Hematopoietic multipotent progenitor cell (in vitro differentiated cells): ENCODE data around the gene TIGD4. TPM values are rescaled to one million over a fixed set of nuclear protein-coding genes. Genes with fewer than 3 reads are reported as not detected.
"Not testable (repeated sequence)": the region's sequence is repeated elsewhere in the genome, so short reads cannot be mapped to it uniquely, and the experiment has no call there.

Experiments used
- DNase-seq, 3 donors: peaks; one replicate each; pipeline ENCODE4 v3.0.0-alpha.2; 2011 to 2015; ENCODE audit warnings: low read depth in 2 of 3, low spot score in 2 of 3
- total RNA-seq: library from RNA; depleted of rRNA; stranded (reverse); fragments of >200 nt; gene quantifications from one replicate; pipeline ENCODE4 v1.2.3, GENCODE V29; 2012

TIGD4 gene
- total RNA-seq, 1 donor = under 0.01 TPM

- DNase-seq = peak in 1 of 3 donors; percentile 26
Measured at GRCh38 chr4:152784490-152785350, 5.2 kb upstream of the TIGD4 start.

GRCh38 chr4:152780267-152780778 lies 793 bp upstream of the TIGD4 start:
- no peak for DNase-seq

DNA sequence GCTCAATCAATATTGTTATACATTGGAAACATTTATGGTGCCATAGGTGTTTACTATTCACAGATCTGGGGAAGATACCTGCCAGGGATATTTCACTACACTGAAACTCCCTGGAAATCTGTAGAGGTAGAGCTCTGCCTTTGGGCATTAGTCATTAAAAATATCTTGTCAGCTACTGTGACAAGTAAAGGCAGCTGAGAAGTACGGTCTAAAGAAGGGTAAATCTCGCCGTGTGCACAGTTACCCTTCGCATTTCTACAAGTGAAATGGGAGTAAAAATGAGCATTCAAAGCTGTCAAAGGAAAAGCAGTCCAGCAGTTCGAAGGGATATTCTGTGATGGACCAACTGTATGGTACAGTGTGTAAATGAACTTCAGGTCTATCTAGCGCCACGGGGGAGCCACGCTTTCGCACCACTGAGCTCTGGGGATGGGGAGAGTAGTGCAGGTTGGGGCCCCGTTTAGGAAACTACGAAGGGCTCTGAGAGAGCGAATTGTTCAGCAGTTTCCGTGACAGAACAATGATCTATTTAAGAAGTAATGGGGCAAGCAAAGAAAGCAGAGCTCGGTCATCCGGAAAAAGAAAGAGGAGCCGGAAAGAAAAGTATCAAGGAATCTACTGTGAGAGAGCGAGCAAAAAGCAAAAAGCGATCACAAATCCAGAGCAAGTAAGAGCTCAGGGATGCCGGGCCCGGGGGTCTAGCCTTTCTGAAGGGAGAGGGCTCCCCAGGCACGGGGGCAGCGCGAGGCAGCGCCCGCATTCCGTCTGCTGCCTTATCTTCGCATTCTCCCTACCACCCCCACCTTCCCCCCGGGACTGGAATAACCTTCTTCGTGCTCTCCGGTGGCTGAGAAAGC lies 646 bp downstream of the TIGD4 start:
- peak in 2 of 3 donors; percentile 9 to 35 for DNase-seq

- DNase-seq = no peak
Measured at GRCh38 chr4:152777488-152777887, 2.0 kb downstream of the TIGD4 start.

GRCh38 chr4:152776352-152776751 lies 3.2 kb downstream of the TIGD4 start:
- no peak for DNase-seq

DNA sequence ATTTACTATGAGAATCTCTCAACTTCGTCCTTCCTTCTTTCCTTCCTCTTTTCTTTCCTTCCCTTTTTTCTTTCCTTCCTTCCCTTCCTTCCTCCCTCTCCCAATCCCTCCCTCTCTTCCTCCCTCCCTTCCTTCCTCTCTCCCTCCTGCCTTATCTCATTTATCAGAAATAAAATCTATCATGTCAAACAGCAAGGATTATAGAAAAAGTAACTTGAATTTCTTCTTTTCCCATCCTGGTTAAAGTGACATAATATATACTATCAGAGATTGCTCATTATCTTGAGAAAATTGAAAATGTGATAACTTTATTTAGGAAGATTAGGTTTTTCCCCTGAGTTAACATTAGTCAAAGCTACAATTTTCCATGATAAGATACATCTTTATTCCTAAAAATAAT lies 5.6 kb downstream of the TIGD4 start:
- no peak for DNase-seq

GRCh38 chr4:152773339-152773738 lies 6.2 kb downstream of the TIGD4 start:
- no peak for DNase-seq

- no peak for DNase-seq
Measured at GRCh38 chr4:152771741-152772533, 7.6 kb downstream of the TIGD4 start.

GRCh38 chr4:152765069-152765737 lies 14.3 kb downstream of the TIGD4 start:
- not testable (repeated sequence) for DNase-seq

DNA sequence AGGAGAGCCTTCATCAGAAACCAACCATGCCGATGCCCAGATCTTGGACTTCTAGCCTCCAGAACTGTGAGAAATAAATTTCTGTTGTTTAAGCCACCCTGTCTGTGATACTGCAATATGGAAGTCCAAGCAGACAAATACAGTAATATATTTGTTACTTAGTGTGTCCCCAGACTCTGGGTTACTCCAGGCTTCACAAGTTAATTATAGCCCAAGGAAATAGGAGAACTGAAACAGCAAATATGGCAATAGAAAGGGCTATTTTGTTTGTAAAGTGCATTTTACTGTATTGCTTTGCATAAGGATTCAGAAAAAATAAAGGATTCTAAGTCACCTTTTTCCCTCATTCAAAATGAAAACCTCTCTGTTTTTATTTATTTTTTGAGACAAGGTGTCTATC lies 15.7 kb downstream of the TIGD4 start:
- DNase-seq = no peak

- no peak for DNase-seq
Measured at GRCh38 chr4:152748619-152749018, 30.9 kb downstream of the TIGD4 start.

DNA sequence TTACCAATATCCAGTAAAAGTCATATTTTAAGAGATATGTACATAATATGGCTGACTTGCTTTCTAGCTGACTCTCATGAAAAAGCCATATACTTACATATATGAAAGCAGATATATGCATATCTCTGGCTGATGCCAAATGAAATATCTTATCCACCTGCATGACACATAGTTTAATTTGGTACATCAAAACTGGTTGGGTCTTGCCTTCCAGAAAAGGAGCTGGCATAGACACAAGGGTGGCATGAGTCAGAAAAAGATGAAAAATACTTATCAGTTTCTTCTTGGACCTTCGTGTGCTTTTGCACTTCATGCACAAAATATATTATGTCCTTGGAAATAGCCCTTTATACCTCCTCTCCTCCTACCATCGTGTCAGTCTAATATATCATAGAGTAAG lies 32.1 kb downstream of the TIGD4 start:
- no peak for DNase-seq

- DNase-seq = no peak
Measured at GRCh38 chr4:152738827-152739226, 40.7 kb downstream of the TIGD4 start.

DNA sequence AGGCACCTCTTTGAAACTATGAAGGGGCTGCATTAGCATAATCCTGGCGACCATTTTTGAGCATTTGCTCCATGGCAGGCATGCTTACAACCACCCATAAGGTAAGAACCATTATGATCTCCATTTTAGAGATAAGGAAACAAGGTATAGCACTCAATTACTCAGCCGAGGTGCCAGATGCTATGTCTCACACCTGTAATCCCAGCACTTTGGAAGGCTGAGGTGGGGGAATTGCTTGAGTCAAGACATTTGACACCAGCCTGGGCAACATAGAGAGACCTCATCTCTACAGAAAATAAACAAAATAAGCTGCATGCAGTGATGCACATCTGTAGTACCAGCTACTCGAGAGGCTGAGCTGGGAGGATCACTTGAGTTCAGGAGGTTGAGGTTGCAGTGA lies 43.6 kb downstream of the TIGD4 start:
- DNase-seq = no peak

GRCh38 chr4:152735396-152735859 lies 44.1 kb downstream of the TIGD4 start:
- peak in 2 of 3 donors; percentile 5 to 38 for DNase-seq

GRCh38 chr4:152734699-152735050 lies 44.9 kb downstream of the TIGD4 start:
- DNase-seq = no peak

DNA sequence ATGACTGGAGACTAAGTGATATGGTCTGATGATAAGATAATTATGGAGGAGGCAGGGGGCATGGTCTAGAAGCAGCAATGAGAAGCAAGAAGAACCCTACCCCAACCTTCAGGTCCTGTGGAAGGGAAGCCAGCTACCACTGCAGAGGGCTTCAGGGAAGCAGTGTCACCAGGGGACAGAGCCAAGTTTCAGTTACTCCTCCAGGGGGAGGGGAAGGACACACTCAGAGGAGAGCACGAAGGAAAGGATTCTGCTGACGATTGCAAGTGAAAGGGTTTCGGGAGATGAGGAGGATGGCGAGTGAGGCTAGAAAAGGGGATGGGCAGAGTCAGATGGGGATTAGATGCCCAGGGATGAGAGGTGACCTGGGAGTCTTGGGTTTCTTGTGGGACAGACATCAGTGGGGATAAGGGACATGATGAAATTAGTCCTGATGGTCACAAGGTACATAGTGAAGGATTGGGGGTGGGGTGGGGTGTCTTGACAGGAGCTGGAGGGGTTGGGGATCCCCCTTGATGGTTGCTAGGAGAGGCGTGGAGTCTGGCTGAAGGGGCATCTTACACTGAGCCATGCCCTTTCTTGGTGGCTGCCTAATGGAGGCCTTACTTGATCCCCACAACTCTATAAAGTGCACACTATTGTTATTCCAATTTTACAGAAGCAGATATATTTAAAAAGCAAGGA lies 45.4 kb downstream of the TIGD4 start:
- no peak for DNase-seq

GRCh38 chr4:152731997-152732396 lies 47.5 kb downstream of the TIGD4 start:
- DNase-seq = no peak

- no peak for DNase-seq
Measured at GRCh38 chr4:152729466-152729865, 50.1 kb downstream of the TIGD4 start.

- no peak for DNase-seq
Measured at GRCh38 chr4:152728343-152728742, 51.2 kb downstream of the TIGD4 start.
